Measurements from ENCODE around the gene DIAPH2. TPM values are rescaled to one million over a fixed set of nuclear protein-coding genes. Genes with fewer than 3 reads are reported as not detected.

Gene DIAPH2
- total and polyA plus RNA-seq, 2 of the 13 experiments (the other 11 are each of a cell fraction or from before 2014, with no cell fraction given): 2.1 to 8.5 TPM

DNA sequence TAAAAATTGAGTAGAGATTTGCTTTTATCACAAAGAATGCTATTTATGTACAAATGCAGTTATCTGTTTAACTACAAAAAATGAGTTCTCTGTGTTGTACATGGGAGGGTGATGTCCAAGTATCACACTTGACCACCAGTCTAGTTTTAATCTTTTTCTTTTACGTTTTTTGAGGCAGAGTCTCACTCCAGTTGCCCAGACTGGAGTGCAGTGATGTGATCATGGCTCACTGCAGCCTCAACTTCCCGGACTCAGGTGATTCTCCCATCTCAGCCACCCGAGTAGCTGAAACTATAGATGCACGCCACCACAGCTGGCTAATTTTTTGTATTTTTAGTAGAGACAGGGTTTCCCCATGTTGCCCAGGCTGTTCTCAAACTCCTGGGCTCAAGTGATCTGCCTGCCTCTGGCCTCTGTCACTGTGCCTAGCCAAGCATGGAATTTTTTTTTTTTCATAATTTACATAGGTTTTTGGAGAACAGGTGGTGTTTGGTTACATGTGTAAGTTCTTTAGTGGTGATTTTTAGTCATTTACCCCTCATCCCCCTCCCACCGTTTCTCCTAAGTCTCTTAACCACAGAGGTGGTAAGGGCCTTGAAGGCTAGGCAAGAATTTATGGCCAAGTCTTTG is 151.1 kb downstream of the DIAPH2 start:
- in situ Hi-C loops (cut with HindIII; ENCODE audit: extremely low pct_ligation_motif_present, low pct_unique_long_range_greater_than_20kb) (no loop called here), intact Hi-C loops (cut with micrococcal nuclease; ENCODE audit: unreplicated experiment) (no loop called here)
- no peak overlapping the region for H3K9ac ChIP-seq (ENCODE audit: insufficient read depth, low read depth, low read length)
- no peak overlapping the region for H3K4me3 ChIP-seq (replicated peaks in 1 of 3; ENCODE audit: insufficient read depth in 1 of 3, low read depth in 2 of 3, low read length in 3 of 3)
- H3K79me2 ChIP-seq (ENCODE audit: insufficient read depth, low read length): no peaks in the 10 kb centered on the region
- no peak for DNase-seq (ENCODE audit: low spot score)
- no peak overlapping the region for H3K27ac ChIP-seq (ENCODE audit: extremely low read length, insufficient read depth, low read length)
- H3K4me1 ChIP-seq (ENCODE audit: insufficient read depth, low read length): no peaks in the 10 kb centered on the region
- ATAC-seq: no peak
- H3K9me3 ChIP-seq (ENCODE audit: low read length): no peaks in the 10 kb centered on the region
- no peaks in the 10 kb centered on the region for H4K20me1 ChIP-seq (ENCODE audit: insufficient read depth, low read length)
- ChIA-PET POLR2A (no interaction called here), CTCF (ENCODE audit: low intra/inter-chr PET ratio, low total read pairs) (no interaction called here)
- no peak overlapping the region for H2AFZ ChIP-seq (ENCODE audit: low read length)
- BruUV-seq (replicated peaks): no TSS peak
- no peak overlapping the region for H3K4me2 ChIP-seq (ENCODE audit: low read depth, low read length)
- no peak for FAIRE-seq
- H3K36me3 ChIP-seq (replicated peaks in 1 of 2; ENCODE audit: control insufficient read depth in 1 of 2, insufficient read depth in 2 of 2, low read length in 2 of 2): no peaks in the 10 kb centered on the region
- 99% methylated on average over 5 of the region's 5 CpGs for WGBS (ENCODE audit: low lambda C conversion rate)
- no peaks in the 10 kb centered on the region for H3K27me3 ChIP-seq (ENCODE audit: control insufficient read depth in 1 of 2, insufficient read depth in 2 of 2, low read length in 2 of 2)
- TF ChIP-seq HOXD1 (CRISPR knock-in tag; IDR thresholded peaks at IDR 0.05) (no peak), GTF2F1 (IDR thresholded peaks at IDR 0.05; ENCODE audit: low read length) (no peak), SOX13 (IDR thresholded peaks at IDR 0.05) (no peak), SOX13 (CRISPR knock-in tag; conservative IDR thresholded peaks at IDR 0.05 in 1 of 2, IDR thresholded peaks at IDR 0.05 in 1 of 2) (no peak), ZNF138 (CRISPR knock-in tag; IDR thresholded peaks at IDR 0.05; ENCODE audit: low read depth) (no peak), ZNF382 (CRISPR knock-in tag; IDR thresholded peaks at IDR 0.05; ENCODE audit: borderline replicate concordance) (no peak), RAD51 (IDR thresholded peaks at IDR 0.05; ENCODE audit: borderline replicate concordance) (no peak), ZNF577 (CRISPR knock-in tag; IDR thresholded peaks at IDR 0.05; ENCODE audit: borderline replicate concordance, low read depth) (no peak), ZNF724P (CRISPR knock-in tag; IDR thresholded peaks at IDR 0.05; ENCODE audit: borderline replicate concordance) (no peak), ZNF274 (CRISPR knock-in tag; IDR thresholded peaks at IDR 0.05) (no peak), NCOA1 (CRISPR knock-in tag; IDR thresholded peaks at IDR 0.05) (no peak), ATF7-NPFF (CRISPR knock-in tag; IDR thresholded peaks at IDR 0.05; ENCODE audit: low read depth) (no peak), MBNL3 (CRISPR knock-in tag; conservative IDR thresholded peaks at IDR 0.05) (no peak), MAFG (CRISPR knock-in tag; IDR thresholded peaks at IDR 0.05) (no peak)
- TF ChIP-seq, protein P1, sequence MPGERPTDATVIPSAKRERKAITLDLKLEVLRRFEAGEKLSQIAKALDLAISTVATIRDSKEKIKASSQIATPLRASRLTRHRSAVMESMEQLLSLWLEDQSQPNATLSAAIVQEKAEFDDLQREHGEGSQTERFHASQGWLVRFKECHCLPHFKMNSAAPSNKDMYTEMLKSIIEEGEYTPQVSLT (CRISPR knock-in tag; IDR thresholded peaks at IDR 0.05; ENCODE audit: borderline replicate concordance, low read depth): no peak
- TF ChIP-seq, protein P2, sequence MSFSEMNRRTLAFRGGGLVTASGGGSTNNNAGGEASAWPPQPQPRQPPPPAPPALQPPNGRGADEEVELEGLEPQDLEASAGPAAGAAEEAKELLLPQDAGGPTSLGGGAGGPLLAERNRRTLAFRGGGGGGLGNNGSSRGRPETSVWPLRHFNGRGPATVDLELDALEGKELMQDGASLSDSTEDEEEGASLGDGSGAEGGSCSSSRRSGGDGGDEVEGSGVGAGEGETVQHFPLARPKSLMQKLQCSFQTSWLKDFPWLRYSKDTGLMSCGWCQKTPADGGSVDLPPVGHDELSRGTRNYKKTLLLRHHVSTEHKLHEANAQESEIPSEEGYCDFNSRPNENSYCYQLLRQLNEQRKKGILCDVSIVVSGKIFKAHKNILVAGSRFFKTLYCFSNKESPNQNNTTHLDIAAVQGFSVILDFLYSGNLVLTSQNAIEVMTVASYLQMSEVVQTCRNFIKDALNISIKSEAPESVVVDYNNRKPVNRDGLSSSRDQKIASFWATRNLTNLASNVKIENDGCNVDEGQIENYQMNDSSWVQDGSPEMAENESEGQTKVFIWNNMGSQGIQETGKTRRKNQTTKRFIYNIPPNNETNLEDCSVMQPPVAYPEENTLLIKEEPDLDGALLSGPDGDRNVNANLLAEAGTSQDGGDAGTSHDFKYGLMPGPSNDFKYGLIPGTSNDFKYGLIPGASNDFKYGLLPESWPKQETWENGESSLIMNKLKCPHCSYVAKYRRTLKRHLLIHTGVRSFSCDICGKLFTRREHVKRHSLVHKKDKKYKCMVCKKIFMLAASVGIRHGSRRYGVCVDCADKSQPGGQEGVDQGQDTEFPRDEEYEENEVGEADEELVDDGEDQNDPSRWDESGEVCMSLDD (CRISPR knock-in tag; IDR thresholded peaks at IDR 0.05; ENCODE audit: borderline replicate concordance): no peak
- TF ChIP-seq, protein P3, sequence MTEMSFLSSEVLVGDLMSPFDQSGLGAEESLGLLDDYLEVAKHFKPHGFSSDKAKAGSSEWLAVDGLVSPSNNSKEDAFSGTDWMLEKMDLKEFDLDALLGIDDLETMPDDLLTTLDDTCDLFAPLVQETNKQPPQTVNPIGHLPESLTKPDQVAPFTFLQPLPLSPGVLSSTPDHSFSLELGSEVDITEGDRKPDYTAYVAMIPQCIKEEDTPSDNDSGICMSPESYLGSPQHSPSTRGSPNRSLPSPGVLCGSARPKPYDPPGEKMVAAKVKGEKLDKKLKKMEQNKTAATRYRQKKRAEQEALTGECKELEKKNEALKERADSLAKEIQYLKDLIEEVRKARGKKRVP (CRISPR knock-in tag; IDR thresholded peaks at IDR 0.05): no peak
- TF ChIP-seq, protein P4, sequence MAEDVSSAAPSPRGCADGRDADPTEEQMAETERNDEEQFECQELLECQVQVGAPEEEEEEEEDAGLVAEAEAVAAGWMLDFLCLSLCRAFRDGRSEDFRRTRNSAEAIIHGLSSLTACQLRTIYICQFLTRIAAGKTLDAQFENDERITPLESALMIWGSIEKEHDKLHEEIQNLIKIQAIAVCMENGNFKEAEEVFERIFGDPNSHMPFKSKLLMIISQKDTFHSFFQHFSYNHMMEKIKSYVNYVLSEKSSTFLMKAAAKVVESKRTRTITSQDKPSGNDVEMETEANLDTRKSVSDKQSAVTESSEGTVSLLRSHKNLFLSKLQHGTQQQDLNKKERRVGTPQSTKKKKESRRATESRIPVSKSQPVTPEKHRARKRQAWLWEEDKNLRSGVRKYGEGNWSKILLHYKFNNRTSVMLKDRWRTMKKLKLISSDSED (CRISPR knock-in tag; IDR thresholded peaks at IDR 0.05): no peak
- TF ChIP-seq, protein P5, sequence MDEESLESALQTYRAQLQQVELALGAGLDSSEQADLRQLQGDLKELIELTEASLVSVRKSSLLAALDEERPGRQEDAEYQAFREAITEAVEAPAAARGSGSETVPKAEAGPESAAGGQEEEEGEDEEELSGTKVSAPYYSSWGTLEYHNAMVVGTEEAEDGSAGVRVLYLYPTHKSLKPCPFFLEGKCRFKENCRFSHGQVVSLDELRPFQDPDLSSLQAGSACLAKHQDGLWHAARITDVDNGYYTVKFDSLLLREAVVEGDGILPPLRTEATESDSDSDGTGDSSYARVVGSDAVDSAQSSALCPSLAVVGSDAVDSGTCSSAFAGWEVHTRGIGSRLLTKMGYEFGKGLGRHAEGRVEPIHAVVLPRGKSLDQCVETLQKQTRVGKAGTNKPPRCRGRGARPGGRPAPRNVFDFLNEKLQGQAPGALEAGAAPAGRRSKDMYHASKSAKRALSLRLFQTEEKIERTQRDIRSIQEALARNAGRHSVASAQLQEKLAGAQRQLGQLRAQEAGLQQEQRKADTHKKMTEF (CRISPR knock-in tag; IDR thresholded peaks at IDR 0.05): no peak

Measured in HepG2 (cell line).